NAMALWA (cell line): ENCODE results near the gene CBY2.
A peak's percentile ranks its signal among the peaks of the same experiment; 100 is the strongest.
"Not testable (repeated sequence)": the region's sequence is repeated elsewhere in the genome, so short reads cannot be mapped to it uniquely, and the experiment has no call there.

ENCODE experiments used
- DNase-seq: peaks from one replicate; pipeline ENCODE4 v3.0.0-alpha.2; 2015; ENCODE audit warnings: low spot score

Gene CBY2, protein sequence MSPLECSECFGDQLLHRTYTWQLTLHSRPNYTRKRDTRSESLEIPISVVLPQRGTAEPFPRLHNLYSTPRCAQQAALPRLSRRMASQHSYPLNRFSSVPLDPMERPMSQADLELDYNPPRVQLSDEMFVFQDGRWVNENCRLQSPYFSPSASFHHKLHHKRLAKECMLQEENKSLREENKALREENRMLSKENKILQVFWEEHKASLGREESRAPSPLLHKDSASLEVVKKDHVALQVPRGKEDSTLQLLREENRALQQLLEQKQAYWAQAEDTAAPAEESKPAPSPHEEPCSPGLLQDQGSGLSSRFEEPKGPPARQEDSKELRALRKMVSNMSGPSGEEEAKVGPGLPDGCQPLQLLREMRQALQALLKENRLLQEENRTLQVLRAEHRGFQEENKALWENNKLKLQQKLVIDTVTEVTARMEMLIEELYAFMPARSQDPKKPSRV

DNA sequence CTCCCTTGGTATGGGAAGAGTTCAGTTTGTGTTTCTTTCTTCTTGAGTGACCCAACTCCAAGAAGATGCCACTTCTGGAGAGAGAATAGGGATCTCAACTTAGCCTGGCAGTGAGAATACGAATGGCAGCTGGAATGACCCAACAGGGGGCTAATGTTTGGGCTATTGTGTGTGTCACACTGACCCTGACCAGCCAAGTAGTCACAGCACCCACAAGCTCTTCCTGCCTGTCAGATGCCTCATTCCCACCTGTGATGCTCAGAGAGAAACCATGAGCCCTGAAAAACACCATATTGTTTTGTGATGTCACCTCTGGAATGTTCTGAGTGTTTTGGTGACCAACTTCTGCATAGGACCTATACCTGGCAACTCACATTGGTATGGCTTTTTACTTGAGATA, at the start of gene CBY2:
Gene CBY2 (plus strand): TSS at position 233 of the 400 bp plus-strand sequence. CDS start 71 bp downstream, at position 304.
- no peak for DNase-seq

- no peak for DNase-seq
Observed at GRCh38 chr13:45654633-45655349, 47.3 kb upstream of the CBY2 start.

GRCh38 chr13:45658586-45659235, 43.4 kb upstream of the CBY2 start:
- no peak for DNase-seq

GRCh38 chr13:45659536-45659935, 42.6 kb upstream of the CBY2 start:
- DNase-seq = no peak

DNA sequence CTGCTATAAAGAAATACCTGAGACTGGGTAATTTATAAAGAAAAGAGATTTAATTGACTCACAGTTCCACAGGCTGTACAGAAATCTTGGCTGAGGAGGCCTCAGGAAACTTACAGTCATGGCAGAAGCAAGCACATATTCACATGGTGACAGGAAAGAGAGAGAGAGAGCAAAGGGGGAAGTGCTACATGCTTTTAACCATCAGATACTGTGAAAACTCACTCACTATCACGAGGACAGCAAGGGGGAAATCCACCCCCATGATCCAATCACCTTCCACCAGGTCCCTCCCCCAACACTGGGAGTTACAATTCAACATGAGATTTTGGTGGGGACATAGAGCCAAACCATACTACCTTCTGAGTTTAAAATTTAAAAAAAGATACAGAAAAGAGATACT, 41.7 kb upstream of the CBY2 start:
- DNase-seq = not testable (repeated sequence)

DNA sequence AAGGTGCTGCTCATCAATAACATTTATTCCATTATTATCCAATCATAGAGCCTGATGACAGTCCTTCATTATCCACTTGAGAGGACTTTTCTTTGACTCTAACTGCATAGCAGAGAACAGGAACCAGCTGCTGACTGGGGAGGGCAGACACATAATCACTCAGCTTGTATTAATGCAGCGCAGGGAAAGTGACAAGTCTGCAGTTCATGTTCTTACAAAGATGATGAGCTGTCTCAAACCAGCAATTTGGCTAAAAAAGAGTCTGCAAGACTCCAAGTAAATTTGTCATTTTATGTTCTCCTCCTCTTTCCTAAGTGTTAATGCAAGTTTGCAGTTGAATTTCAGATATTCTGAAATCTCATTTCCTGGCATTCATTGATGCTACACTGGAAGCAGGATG, 40.0 kb upstream of the CBY2 start:
- DNase-seq = no peak

GRCh38 chr13:45662903-45663302, 39.2 kb upstream of the CBY2 start:
- not testable (repeated sequence) for DNase-seq

- DNase-seq = not testable (repeated sequence)
Observed at GRCh38 chr13:45669626-45670025, 32.5 kb upstream of the CBY2 start.

- DNase-seq = no peak
Observed at GRCh38 chr13:45670189-45670885, 31.8 kb upstream of the CBY2 start.

GRCh38 chr13:45674908-45675307, 27.2 kb upstream of the CBY2 start:
- DNase-seq = no peak

- no peak for DNase-seq
Observed at GRCh38 chr13:45678282-45678681, 23.8 kb upstream of the CBY2 start.

DNA sequence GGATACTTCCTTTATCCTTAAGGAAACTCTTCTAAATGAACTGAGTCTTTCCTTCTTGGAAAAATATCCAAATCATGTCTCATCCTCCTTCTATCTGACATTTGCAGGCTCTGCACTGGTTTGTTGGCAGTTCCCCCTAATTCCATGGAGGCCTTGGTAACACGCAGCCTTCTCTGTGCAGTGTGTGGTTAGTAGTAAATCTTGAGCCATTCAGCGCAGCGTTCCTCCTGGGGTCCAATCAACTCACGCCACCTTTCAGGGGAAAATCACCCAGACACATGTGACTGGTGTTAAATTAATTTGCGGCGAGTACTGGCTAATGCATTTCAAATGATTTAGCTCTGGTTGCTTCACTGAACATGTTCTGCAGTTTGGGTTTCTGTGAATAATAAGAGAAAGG, 21.0 kb upstream of the CBY2 start:
- no peak for DNase-seq

DNA sequence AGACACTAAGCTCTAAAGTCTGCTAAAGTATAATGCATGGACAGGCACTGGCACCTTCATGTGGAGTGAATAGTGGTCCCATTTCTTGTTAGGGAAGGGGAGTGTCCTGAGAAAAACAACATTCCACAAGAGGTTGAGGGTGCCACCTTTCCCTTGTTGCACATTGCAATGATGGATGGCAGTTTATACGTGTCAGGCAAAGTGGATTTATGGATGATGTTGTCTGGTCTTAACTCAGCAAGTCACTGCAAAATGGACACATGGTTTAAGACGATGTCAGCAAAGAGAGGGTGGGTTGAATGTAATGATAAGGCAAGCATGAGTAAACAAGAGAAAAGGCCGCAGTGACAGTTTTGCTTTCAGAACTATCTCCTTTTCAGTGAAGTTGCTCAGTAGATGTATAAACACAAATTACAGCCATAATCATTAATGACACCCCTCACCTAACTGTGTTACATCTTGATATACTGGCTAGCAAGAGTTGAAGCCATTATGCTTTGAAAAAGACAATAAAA, 19.6 kb upstream of the CBY2 start:
- no peak for DNase-seq

DNA sequence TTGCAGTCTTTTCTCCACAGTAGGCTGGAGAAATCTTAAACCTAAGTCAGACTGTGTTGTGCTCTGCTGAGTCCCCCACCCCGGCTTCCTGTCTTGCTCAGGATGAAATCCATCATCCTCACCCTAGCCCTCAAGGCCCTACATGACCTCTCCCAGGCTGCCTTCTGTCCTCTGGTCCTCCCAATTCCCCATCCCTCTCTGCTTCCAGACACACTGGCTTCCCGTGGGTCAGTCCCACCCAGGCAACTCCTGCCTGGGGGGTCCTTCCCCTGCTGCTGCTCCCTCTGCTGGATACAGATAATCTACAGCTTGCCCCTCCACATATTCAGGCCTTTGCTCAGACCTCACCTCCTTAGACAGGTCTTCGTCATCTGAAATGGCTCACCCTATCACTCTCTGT, 18.4 kb upstream of the CBY2 start:
- DNase-seq = peak; percentile 26

- DNase-seq = no peak
Observed at GRCh38 chr13:45688577-45688976, 13.5 kb upstream of the CBY2 start.

GRCh38 chr13:45690636-45691035, 11.5 kb upstream of the CBY2 start:
- no peak for DNase-seq

DNA sequence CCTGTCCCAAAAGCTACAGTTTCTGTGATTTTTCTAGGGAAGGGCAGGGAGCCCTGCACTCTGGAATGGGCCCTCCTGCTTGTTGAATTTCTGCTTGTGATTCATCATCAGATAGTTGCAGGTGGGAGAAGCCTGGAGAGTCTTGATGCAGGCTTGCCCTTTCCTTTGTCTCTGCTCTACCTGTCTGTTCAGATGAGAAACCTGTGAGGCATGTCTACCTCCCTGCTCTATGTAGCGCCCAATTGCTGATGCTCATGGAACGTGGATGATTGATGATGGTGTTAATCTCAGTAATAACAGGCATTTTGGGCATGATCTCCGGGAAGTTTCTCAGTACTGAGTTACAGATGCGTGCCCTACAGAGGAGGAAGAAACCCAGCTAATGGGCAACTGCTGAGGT, 10.9 kb upstream of the CBY2 start:
- no peak for DNase-seq

DNA sequence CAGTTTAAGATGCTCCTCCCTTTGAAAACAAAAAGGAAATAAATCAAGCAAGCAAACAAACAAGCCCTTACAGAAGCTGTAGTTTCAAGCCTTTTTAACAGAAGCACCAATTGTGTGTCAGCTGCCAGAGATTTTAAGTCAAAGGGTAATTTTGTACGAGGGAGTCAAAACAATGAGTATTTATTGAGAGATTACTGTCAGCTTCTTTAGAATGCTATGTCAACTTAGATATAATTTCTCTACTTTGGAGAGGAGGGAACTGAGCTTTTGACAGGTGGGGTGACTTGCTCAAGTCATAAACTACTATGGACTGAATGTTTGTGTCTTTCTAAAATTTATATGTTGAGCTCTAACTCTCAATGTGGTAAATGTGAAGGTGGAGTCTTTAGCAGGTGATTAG, 10.5 kb upstream of the CBY2 start:
- no peak for DNase-seq

- no peak for DNase-seq
Observed at GRCh38 chr13:45695198-45695730, 6.9 kb upstream of the CBY2 start.

DNA sequence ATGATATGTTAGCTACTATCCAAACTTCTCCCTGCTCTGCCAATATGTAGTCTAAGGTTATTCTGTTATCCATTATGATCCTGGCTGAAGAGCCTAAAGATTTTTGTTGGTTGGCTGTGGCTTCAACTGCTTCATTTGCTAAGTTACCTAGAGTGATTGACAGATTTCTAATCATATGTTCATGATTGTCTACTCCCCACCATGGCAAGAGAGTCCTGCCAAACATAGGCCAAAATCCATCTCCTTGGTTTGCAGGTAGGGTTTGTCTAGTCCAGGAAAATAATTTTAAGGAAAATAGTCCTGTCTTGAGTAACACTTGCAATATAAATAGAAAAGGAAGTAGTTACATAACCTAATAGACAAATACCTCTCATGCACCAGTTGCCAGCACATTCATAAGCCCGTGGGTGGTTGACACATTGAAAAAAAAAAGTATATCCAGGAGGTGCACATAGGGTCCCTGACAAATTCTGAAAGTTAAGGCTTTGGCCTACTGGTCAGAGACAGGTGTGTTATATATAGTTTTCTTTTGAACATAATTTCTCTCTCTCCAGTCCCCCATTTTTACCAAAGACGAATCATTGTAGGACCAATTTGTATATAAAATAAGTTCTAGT, 5.4 kb upstream of the CBY2 start:
- DNase-seq = no peak
